A549 (cell line): ENCODE results near the gene SCAMP2. TPM values are rescaled to one million over a fixed set of nuclear protein-coding genes. Genes with fewer than 3 reads are reported as not detected.
A peak's percentile ranks its signal among the peaks of the same experiment; 100 is the strongest.

Experiments used
- BHLHE40 ChIP-seq: IDR thresholded peaks from 2 replicates; pipeline ENCODE4 v1.6.1; 2012; ENCODE audit warnings: low read depth, low read length, inconsistent platforms
- CBX2 ChIP-seq: fragments of 200-600 bp; sonication (generic); IDR thresholded peaks from 2 replicates; pipeline ENCODE4 v1.6.1; 2016; ENCODE audit warnings: low read depth, mild to moderate bottlenecking, borderline replicate concordance
- CBX8 ChIP-seq: fragments of 200-600 bp; sonication (generic); IDR thresholded peaks from 2 replicates; pipeline ENCODE4 v1.6.1; 2016
- EHMT2 ChIP-seq: fragments of 200-600 bp; sonication (generic); IDR thresholded peaks from 2 replicates; pipeline ENCODE4 v1.6.1; 2016; ENCODE audit warnings: antibody characterized with exemption, low read depth, mild to moderate bottlenecking, moderate library complexity
- EP300 ChIP-seq, 2 experiments: fragments of >200 bp; sonication (Bioruptor Twin); formaldehyde crosslinking; IDR thresholded peaks; 2 replicates in 1 of 2; 3 replicates in 1 of 2; pipeline ENCODE4 v1.6.1; 2016 to 2017
- ESRRA ChIP-seq: fragments of 150-350 bp; IDR thresholded peaks from 2 replicates; pipeline ENCODE4 v1.6.1; 2014; ENCODE audit warnings: mild to moderate bottlenecking, low read length, borderline replicate concordance
- FOSB ChIP-seq: fragments of 250-450 bp; sonication (Bioruptor Pico); IDR thresholded peaks from 2 replicates; pipeline ENCODE4 v1.5.0; 2020; ENCODE audit warnings: mild to moderate bottlenecking, moderate library complexity
- FOSL2 ChIP-seq, 2 experiments: fragments of 450-650 bp in 1 of 2; fragments of >200 bp in 1 of 2; sonication (Bioruptor Twin) in 1 of 2; formaldehyde crosslinking; IDR thresholded peaks; 2 replicates each; pipeline versions ENCODE4 v1.5.0 to v1.6.1; 2016 to 2020; ENCODE audit warnings: mild to moderate bottlenecking in 1 of 2, moderate library complexity in 1 of 2
- FOXS1 ChIP-seq: fragments of 250-450 bp; sonication (Bioruptor Pico); IDR thresholded peaks from 2 replicates; pipeline ENCODE4 v1.5.0; 2020; ENCODE audit warnings: mild to moderate bottlenecking, moderate library complexity
- GATA3 ChIP-seq: IDR thresholded peaks from 2 replicates; pipeline ENCODE4 v1.6.1; 2012; ENCODE audit warnings: borderline replicate concordance
- HDAC2 ChIP-seq: fragments of 200-600 bp; sonication (generic); IDR thresholded peaks from 2 replicates; pipeline ENCODE4 v1.6.1; 2016
- HEYL ChIP-seq: fragments of 250-450 bp; sonication (Bioruptor Pico); IDR thresholded peaks from 2 replicates; pipeline ENCODE4 v1.8.0; 2021; ENCODE audit warnings: mild to moderate bottlenecking, moderate library complexity
- HOXB13 ChIP-seq: fragments of 250-450 bp; sonication (Bioruptor Pico); IDR thresholded peaks from 2 replicates; pipeline ENCODE4 v1.5.0; 2020; ENCODE audit warnings: low read depth, mild to moderate bottlenecking, moderate library complexity
- JUN ChIP-seq, 2 experiments: fragments of >200 bp; sonication (Bioruptor Twin); formaldehyde crosslinking; IDR thresholded peaks; 2 replicates in 1 of 2; 3 replicates in 1 of 2; pipeline ENCODE4 v1.6.1; 2016 to 2017
- KDM1A ChIP-seq: fragments of 200-600 bp; sonication (generic); IDR thresholded peaks from 2 replicates; pipeline ENCODE4 v1.6.1; 2016; ENCODE audit warnings: low read depth, mild to moderate bottlenecking
- MAFK ChIP-seq: fragments of 450-650 bp; IDR thresholded peaks from 2 replicates; pipeline ENCODE4 v1.6.1; 2014; ENCODE audit not compliant: partially characterized antibody
- MAZ ChIP-seq: fragments of 150-350 bp; IDR thresholded peaks from 2 replicates; pipeline ENCODE4 v1.6.1; 2014; ENCODE audit warnings: antibody characterized with exemption, low read depth, low read length, borderline replicate concordance
- MYC ChIP-seq: IDR thresholded peaks from 2 replicates; pipeline ENCODE4 v1.6.1; 2012; ENCODE audit warnings: mild to moderate bottlenecking, inconsistent platforms, low read length, improper control_type of control experiment, borderline replicate concordance
- NFE2L2 ChIP-seq: fragments of 150-350 bp; conservative IDR thresholded peaks from 2 replicates; pipeline ENCODE4 v1.6.1; 2014; ENCODE audit warnings: low read length
- PHF8 ChIP-seq: fragments of 200-600 bp; sonication (generic); IDR thresholded peaks from 2 replicates; pipeline ENCODE4 v1.6.1; 2016; ENCODE audit warnings: low read depth, mild to moderate bottlenecking, antibody characterized with exemption, moderate library complexity, borderline replicate concordance
- POLR2AphosphoS2 ChIP-seq: conservative IDR thresholded peaks from 2 replicates; pipeline ENCODE4 v1.6.1; 2012; ENCODE audit warnings: low read length, improper control_type of control experiment, inconsistent platforms
- RARB ChIP-seq: fragments of 250-450 bp; sonication (Bioruptor Pico); IDR thresholded peaks from 2 replicates; pipeline ENCODE4 v1.8.0; 2021; ENCODE audit warnings: mild to moderate bottlenecking, moderate library complexity
- RCOR1 ChIP-seq: fragments of 150-350 bp; IDR thresholded peaks from 2 replicates; pipeline ENCODE4 v1.6.1; 2014; ENCODE audit warnings: antibody characterized with exemption, low read length, low read depth
- RNF2 ChIP-seq: fragments of 200-600 bp; sonication (generic); IDR thresholded peaks from 2 replicates; pipeline ENCODE4 v1.6.1; 2016; ENCODE audit warnings: low read depth, mild to moderate bottlenecking, antibody characterized with exemption, moderate library complexity, borderline replicate concordance
- SMC3 ChIP-seq: fragments of >200 bp; sonication (Bioruptor Twin); formaldehyde crosslinking; IDR thresholded peaks from 3 replicates; pipeline ENCODE4 v1.6.1; 2018; ENCODE audit warnings: inconsistent platforms
- SREBF2 ChIP-seq: fragments of 450-650 bp; IDR thresholded peaks from 2 replicates; pipeline ENCODE4 v1.6.1; 2014; ENCODE audit warnings: mild to moderate bottlenecking, moderate library complexity
- TFCP2L1 ChIP-seq: fragments of 250-450 bp; sonication (Bioruptor Pico); IDR thresholded peaks from 2 replicates; pipeline ENCODE4 v1.5.0; 2021; ENCODE audit warnings: mild to moderate bottlenecking
- ZFP36 ChIP-seq: fragments of 450-650 bp; IDR thresholded peaks from 2 replicates; pipeline ENCODE4 v1.6.1; 2014; ENCODE audit warnings: borderline replicate concordance; ENCODE audit not compliant: partially characterized antibody
- ZSCAN20 ChIP-seq: fragments of 250-450 bp; sonication (Bioruptor Pico); IDR thresholded peaks from 2 replicates; pipeline ENCODE4 v1.8.0; 2022; ENCODE audit warnings: mild to moderate bottlenecking, moderate library complexity
- polyA plus RNA-seq, 4 experiments: library from polyadenylated mRNA; depleted of rRNA in 3 of 4; stranded (reverse); fragments of >200 nt; fragmentation: RNase III in 1 of 4; extraction: RNeasy Plus Mini Kit Qiagen cat#74134 plus additional on column Dnase treatment in 1 of 4; gene quantifications; 2 replicates in 3 of 4; 3 replicates in 1 of 4; pipeline ENCODE4 v1.2.3, GENCODE V29; 2011 to 2017
- TF ChIP-seq, protein P1 (sequence below): IDR thresholded peaks from 2 replicates; pipeline ENCODE4 v1.6.1; 2012
- TF ChIP-seq, protein P2 (sequence below): fragments of 450-650 bp; IDR thresholded peaks from 2 replicates; pipeline ENCODE4 v1.6.1; 2014; ENCODE audit warnings: antibody characterized with exemption
- TF ChIP-seq, protein P3 (sequence below): IDR thresholded peaks from 2 replicates; pipeline ENCODE4 v1.6.1; 2012
- TF ChIP-seq, protein P4 (sequence below): fragments of 200-600 bp; sonication (generic); IDR thresholded peaks from 2 replicates; pipeline ENCODE4 v1.6.1; 2016; ENCODE audit warnings: antibody characterized with exemption, mild to moderate bottlenecking, moderate library complexity
- TF ChIP-seq, protein P5 (sequence below): IDR thresholded peaks from 2 replicates; pipeline ENCODE4 v1.6.1; 2012; ENCODE audit warnings: low read depth, borderline replicate concordance
- TF ChIP-seq, protein P6 (sequence below): fragments of 250-450 bp; sonication (Bioruptor Pico); IDR thresholded peaks from 2 replicates; pipeline ENCODE4 v1.5.0; 2020; ENCODE audit warnings: low read depth, mild to moderate bottlenecking, moderate library complexity
- TF ChIP-seq, protein P7 (sequence below): fragments of >200 bp; sonication (Bioruptor Twin); formaldehyde crosslinking; IDR thresholded peaks from 2 replicates; pipeline ENCODE4 v1.6.1; 2016

Gene SCAMP2
- polyA plus RNA-seq, 2 of the 4 experiments (the other 2 are of a cell fraction) = 41.5 to 128 TPM

DNA sequence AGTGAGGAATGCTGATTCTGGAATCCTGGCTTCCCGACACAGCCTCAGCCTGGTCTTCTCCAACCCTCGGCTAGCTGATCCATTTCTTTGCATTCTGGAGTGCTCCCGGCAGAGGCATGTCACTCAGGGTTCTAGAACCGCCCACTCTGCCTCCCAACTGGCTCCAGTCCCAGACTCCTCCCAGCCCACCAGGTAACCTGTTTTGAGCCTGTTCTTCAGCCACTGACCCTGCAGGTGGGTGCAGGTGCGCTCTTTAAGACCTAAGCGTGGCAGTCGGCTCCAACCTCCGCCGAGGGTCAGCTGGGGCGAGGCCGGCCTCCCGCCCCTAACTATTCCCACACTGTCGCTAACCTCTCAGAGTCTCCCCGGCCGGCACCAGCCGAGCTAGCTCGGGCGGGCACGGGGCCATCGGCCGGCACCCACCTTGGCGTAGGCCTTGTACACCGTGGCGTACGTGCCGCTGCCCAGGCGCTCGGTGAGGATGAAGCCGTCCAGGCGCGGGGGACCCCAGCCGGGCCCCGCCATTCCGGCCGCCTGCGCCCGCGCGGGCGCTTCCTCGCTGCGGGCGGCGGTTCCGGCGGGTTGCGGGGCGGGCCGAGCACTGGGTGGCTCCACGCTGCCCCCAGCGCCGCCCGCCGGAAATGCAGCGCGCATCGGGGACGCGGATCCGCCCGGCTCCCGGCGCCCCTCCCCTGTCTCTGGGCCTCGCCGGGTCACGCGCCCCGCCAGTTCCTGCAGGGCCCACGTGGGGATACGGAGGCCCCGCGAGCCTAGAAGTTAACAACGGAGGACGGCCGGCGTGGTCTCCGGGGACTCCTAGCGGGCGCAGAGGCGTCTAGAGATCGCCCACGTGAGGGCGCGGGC, 30.4 kb downstream of the SCAMP2 start, which contains the start of gene ULK3 (continued):
- TF ChIP-seq, protein P1, sequence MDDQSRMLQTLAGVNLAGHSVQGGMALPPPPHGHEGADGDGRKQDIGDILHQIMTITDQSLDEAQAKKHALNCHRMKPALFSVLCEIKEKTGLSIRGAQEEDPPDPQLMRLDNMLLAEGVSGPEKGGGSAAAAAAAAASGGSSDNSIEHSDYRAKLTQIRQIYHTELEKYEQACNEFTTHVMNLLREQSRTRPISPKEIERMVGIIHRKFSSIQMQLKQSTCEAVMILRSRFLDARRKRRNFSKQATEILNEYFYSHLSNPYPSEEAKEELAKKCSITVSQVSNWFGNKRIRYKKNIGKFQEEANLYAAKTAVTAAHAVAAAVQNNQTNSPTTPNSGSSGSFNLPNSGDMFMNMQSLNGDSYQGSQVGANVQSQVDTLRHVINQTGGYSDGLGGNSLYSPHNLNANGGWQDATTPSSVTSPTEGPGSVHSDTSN = peak; percentile 87
- TF ChIP-seq HEYL (CRISPR knock-in tag) (no peak), RCOR1 (no peak), MAZ (0 out of 2 replicates have a peak, but pooled peaks have one; percentile 66), CBX8 (no peak), SREBF2 (no peak), MAFK (no peak), JUN (IDR thresholded peaks at IDR 0.05) (peak; percentile 77 to 83; a peak in 4 of 5 replicates), TFCP2L1 (CRISPR knock-in tag) (no peak), RARB (no peak), PHF8 (peak; percentile 92), HOXB13 (CRISPR knock-in tag) (peak; percentile 91; the same call in 1 of the 2 replicates), SMC3 (peak; percentile 26; the same call in 1 of the 3 replicates), CBX2 (no peak), ZSCAN20 (no peak), FOXS1 (CRISPR knock-in tag) (peak; percentile 11; the same call in 1 of the 2 replicates), NFE2L2 (no peak), GATA3 (no peak), HDAC2 (no peak), FOSB (CRISPR knock-in tag) (no peak), BHLHE40 (no peak), ZFP36 (no peak), POLR2AphosphoS2 (no peak), KDM1A (no peak), FOSL2 (IDR thresholded peaks at IDR 0.05) (no peak), FOSL2 (CRISPR knock-in tag; IDR thresholded peaks at IDR 0.05) (0 out of 2 replicates have a peak, but pooled peaks have one; percentile 10), EP300 (IDR thresholded peaks at IDR 0.05) (no peak), MYC (peak; percentile 96), RNF2 (no peak), EHMT2 (no peak), ESRRA (no peak)
- TF ChIP-seq, protein P2, sequence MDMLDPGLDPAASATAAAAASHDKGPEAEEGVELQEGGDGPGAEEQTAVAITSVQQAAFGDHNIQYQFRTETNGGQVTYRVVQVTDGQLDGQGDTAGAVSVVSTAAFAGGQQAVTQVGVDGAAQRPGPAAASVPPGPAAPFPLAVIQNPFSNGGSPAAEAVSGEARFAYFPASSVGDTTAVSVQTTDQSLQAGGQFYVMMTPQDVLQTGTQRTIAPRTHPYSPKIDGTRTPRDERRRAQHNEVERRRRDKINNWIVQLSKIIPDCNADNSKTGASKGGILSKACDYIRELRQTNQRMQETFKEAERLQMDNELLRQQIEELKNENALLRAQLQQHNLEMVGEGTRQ = peak; percentile 96
- TF ChIP-seq, protein P3, sequence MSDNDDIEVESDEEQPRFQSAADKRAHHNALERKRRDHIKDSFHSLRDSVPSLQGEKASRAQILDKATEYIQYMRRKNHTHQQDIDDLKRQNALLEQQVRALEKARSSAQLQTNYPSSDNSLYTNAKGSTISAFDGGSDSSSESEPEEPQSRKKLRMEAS = peak; percentile 98
- TF ChIP-seq, protein P4, sequence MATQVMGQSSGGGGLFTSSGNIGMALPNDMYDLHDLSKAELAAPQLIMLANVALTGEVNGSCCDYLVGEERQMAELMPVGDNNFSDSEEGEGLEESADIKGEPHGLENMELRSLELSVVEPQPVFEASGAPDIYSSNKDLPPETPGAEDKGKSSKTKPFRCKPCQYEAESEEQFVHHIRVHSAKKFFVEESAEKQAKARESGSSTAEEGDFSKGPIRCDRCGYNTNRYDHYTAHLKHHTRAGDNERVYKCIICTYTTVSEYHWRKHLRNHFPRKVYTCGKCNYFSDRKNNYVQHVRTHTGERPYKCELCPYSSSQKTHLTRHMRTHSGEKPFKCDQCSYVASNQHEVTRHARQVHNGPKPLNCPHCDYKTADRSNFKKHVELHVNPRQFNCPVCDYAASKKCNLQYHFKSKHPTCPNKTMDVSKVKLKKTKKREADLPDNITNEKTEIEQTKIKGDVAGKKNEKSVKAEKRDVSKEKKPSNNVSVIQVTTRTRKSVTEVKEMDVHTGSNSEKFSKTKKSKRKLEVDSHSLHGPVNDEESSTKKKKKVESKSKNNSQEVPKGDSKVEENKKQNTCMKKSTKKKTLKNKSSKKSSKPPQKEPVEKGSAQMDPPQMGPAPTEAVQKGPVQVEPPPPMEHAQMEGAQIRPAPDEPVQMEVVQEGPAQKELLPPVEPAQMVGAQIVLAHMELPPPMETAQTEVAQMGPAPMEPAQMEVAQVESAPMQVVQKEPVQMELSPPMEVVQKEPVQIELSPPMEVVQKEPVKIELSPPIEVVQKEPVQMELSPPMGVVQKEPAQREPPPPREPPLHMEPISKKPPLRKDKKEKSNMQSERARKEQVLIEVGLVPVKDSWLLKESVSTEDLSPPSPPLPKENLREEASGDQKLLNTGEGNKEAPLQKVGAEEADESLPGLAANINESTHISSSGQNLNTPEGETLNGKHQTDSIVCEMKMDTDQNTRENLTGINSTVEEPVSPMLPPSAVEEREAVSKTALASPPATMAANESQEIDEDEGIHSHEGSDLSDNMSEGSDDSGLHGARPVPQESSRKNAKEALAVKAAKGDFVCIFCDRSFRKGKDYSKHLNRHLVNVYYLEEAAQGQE = no peak
- TF ChIP-seq, protein P5, sequence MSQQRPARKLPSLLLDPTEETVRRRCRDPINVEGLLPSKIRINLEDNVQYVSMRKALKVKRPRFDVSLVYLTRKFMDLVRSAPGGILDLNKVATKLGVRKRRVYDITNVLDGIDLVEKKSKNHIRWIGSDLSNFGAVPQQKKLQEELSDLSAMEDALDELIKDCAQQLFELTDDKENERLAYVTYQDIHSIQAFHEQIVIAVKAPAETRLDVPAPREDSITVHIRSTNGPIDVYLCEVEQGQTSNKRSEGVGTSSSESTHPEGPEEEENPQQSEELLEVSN = peak; percentile 95
- TF ChIP-seq, protein P6, sequence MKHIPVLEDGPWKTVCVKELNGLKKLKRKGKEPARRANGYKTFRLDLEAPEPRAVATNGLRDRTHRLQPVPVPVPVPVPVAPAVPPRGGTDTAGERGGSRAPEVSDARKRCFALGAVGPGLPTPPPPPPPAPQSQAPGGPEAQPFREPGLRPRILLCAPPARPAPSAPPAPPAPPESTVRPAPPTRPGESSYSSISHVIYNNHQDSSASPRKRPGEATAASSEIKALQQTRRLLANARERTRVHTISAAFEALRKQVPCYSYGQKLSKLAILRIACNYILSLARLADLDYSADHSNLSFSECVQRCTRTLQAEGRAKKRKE (CRISPR knock-in tag) = 0 out of 2 replicates have a peak, but pooled peaks have one; percentile 48
- TF ChIP-seq, protein P7, sequence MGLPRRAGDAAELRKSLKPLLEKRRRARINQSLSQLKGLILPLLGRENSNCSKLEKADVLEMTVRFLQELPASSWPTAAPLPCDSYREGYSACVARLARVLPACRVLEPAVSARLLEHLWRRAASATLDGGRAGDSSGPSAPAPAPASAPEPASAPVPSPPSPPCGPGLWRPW = no peak
